Lower leg skin (tissue), 4 donors: Measurements from ENCODE around the gene COL1A2. TPM values are rescaled to one million over a fixed set of nuclear protein-coding genes. Genes with fewer than 3 reads are reported as not detected.

ENCODE experiments used
- DNase-seq, 2 donors: peaks; one replicate each; pipeline ENCODE4 v3.0.0-alpha.2; 2019; ENCODE audit warnings: low spot score in 2 of 2
- H3K4me3 ChIP-seq: fragments of 200-600 bp; sonication (generic); 2 replicates; pipeline ENCODE4 v1.5.1; 2017; ENCODE audit warnings: mild to moderate bottlenecking, low read depth; ENCODE audit not compliant: poor library complexity, severe bottlenecking
- POLR2A ChIP-seq, 2 donors: fragments of 450-650 bp; IDR thresholded peaks; one replicate each; pipeline ENCODE4 v1.6.1; 2016 to 2017; ENCODE audit warnings: antibody characterized with exemption in 2 of 2, mild to moderate bottlenecking in 1 of 2, moderate library complexity in 1 of 2
- WGBS, 2 donors: methylation state at CpG; one replicate each; pipeline ENCODE4 v1.1.5; 2018; 5-methylcytosine and 5-hydroxymethylcytosine counted together
- intact Hi-C: fragments of 100-400 bp; cut with DNase I; formaldehyde crosslinking; loops from one replicate; pipeline ENCODE4 v1.15.0; 2023; ENCODE audit warnings: low total_unique reads
- total RNA-seq, 4 donors: library from RNA; depleted of rRNA; stranded (reverse); fragments of >200 nt; gene quantifications; one replicate each; pipeline ENCODE4 v1.1.0, GENCODE V29; 2016
- TF ChIP-seq, protein P1 (sequence below), 3 donors: fragments of 450-650 bp; IDR thresholded peaks; one replicate each; pipeline ENCODE4 v1.5.1; 2016; ENCODE audit warnings: antibody characterized with exemption in 3 of 3, mild to moderate bottlenecking in 3 of 3, moderate library complexity in 2 of 3

COL1A2 gene
- total RNA-seq, 4 donors from 2014 or later, result 25.7 to 263 (median 33.6) TPM

DNA sequence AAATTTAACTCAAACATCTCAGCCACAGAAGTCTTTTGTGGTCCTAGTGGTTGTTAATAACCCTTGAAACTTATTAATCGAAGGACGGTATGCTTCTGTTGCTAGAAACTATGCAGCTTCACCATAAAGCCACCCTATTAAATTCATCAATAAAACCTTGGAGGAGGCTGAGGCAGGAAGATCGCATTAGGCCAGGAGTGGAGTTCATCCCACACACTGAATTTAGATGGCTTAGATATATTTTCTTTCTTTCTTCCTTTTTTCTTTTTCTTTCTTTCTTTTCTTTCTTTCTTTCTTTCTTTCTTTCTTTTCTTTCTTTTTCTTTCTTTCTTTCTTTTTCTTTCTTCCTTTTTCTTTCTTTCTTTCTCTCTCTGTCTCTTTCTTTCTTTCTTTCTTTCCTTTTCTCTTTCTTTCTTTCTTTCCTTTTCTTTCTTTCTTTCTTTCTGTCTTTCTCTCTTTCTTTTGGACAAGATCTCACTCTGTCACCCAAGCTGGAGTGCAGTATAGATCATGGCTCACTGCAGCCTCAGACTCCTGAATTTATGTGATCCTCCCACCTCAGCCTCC is 84.0 kb downstream of the COL1A2 start:
- 61 to 76% methylated on average over 3 of the region's 3 CpGs for WGBS, 2 donors
- TF ChIP-seq POLR2A (IDR thresholded peaks at IDR 0.05), result no peak
- TF ChIP-seq, protein P1, sequence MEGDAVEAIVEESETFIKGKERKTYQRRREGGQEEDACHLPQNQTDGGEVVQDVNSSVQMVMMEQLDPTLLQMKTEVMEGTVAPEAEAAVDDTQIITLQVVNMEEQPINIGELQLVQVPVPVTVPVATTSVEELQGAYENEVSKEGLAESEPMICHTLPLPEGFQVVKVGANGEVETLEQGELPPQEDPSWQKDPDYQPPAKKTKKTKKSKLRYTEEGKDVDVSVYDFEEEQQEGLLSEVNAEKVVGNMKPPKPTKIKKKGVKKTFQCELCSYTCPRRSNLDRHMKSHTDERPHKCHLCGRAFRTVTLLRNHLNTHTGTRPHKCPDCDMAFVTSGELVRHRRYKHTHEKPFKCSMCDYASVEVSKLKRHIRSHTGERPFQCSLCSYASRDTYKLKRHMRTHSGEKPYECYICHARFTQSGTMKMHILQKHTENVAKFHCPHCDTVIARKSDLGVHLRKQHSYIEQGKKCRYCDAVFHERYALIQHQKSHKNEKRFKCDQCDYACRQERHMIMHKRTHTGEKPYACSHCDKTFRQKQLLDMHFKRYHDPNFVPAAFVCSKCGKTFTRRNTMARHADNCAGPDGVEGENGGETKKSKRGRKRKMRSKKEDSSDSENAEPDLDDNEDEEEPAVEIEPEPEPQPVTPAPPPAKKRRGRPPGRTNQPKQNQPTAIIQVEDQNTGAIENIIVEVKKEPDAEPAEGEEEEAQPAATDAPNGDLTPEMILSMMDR (IDR thresholded peaks at IDR 0.05), result no peak
- no peak for DNase-seq
- intact Hi-C loops, result no loop called here
- no peak overlapping the region for H3K4me3 ChIP-seq

Other genes starting within 250 kb of the COL1A2 start
- gene CASD1, start 114.9 kb downstream of the COL1A2 start, total RNA-seq, result 1 to 10 TPM; 5.4 to 9.9 (median 8.0) TPM